GM19043 (cell line): Measurements from ENCODE around the gene HBD.

Experiments
- ATAC-seq: cut with Tn5 transposase; IDR thresholded peaks from one replicate; pipeline ENCODE4 v1.9.1; 2021; ENCODE audit warnings: low read depth; ENCODE audit not compliant: unreplicated experiment

HBD gene

DNA sequence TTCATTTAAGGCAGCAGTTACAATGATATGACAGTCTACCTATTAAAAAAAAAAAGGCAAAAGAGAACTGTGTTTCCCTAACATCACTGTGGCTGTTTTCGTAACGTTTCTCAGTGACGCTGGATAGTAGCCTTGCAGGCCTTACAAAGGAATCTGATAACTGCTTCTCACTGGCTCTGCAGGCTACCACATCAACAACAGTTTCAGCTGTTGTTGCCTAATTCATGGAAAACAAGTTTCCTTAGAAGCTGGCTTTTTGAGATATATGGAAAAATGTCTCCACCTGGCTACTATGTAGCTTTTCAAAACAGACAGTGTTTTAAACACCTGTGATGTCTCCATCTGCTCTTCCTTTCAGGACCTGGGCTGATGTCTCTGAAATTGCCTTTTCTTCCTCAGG, 37.6 kb downstream of the HBD start:
- ATAC-seq = no peak

GRCh38 chr11:5196067-5196466, 38.2 kb downstream of the HBD start:
- no peak for ATAC-seq

DNA sequence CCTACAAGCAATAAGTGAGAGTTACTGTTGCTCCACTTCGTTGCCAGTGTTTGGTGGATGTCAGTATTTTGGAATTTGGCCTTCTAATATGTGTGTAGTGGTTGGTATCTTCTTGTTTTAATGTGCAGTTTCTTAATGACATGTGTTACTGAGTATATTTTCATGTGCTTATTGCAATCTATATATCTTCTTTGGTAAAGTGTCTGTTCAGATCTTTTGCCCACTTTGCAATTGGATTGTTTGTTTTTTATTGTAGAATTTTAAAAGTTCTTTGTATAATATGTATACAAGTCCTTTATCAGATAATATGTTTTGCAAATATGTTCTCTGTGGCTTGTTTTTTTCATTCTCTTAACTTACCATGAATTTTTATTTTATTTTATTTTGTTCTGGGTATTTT, 41.5 kb downstream of the HBD start:
- ATAC-seq = no peak

GRCh38 chr11:5188201-5188600, 46.1 kb downstream of the HBD start:
- no peak for ATAC-seq
